Fibroblast of the conjunctiva (primary cell): ENCODE measurements around the gene NOS1AP.
A peak's percentile ranks its signal among the peaks of the same experiment; 100 is the strongest.

ENCODE experiments used
- DNase-seq: peaks from one replicate; pipeline ENCODE4 v3.0.0-alpha.2; 2010; ENCODE audit warnings: low read depth

NOS1AP gene

GRCh38 chr1:162089748-162090147 lies 20.3 kb downstream of the NOS1AP start:
- no peak for DNase-seq

- DNase-seq = no peak
These were observed 20.9 kb downstream of the NOS1AP start for GRCh38 chr1:162090378-162090777.

GRCh38 chr1:162091681-162092524 lies 22.4 kb downstream of the NOS1AP start:
- no peak for DNase-seq

GRCh38 chr1:162093095-162093494 lies 23.6 kb downstream of the NOS1AP start:
- DNase-seq = no peak

- DNase-seq = no peak
These were observed 24.8 kb downstream of the NOS1AP start for GRCh38 chr1:162094271-162094670.

- no peak for DNase-seq
These were observed 25.2 kb downstream of the NOS1AP start for GRCh38 chr1:162094723-162095122.

- DNase-seq = no peak
These were observed 38.4 kb downstream of the NOS1AP start for GRCh38 chr1:162107911-162108310.

- no peak for DNase-seq
These were observed 38.9 kb downstream of the NOS1AP start for GRCh38 chr1:162108426-162108825.

GRCh38 chr1:162110910-162111309 lies 41.4 kb downstream of the NOS1AP start:
- no peak for DNase-seq

- no peak for DNase-seq
These were observed 42.1 kb downstream of the NOS1AP start for GRCh38 chr1:162111572-162111971.

GRCh38 chr1:162113419-162113818 lies 43.9 kb downstream of the NOS1AP start:
- no peak for DNase-seq

GRCh38 chr1:162117039-162117774 lies 47.7 kb downstream of the NOS1AP start:
- DNase-seq = no peak

GRCh38 chr1:162118063-162118462 lies 48.6 kb downstream of the NOS1AP start:
- DNase-seq = no peak

GRCh38 chr1:162128693-162129356 lies 59.3 kb downstream of the NOS1AP start:
- DNase-seq = no peak

GRCh38 chr1:162130308-162130707 lies 60.8 kb downstream of the NOS1AP start:
- DNase-seq = no peak

GRCh38 chr1:162131400-162132321 lies 62.2 kb downstream of the NOS1AP start:
- no peak for DNase-seq

GRCh38 chr1:162133566-162133965 lies 64.1 kb downstream of the NOS1AP start:
- no peak for DNase-seq

GRCh38 chr1:162134646-162135045 lies 65.2 kb downstream of the NOS1AP start:
- no peak for DNase-seq

- no peak for DNase-seq
These were observed 65.8 kb downstream of the NOS1AP start for GRCh38 chr1:162135271-162135775.

- peak; percentile 59 for DNase-seq
These were observed 67.3 kb downstream of the NOS1AP start for GRCh38 chr1:162136760-162137159.

GRCh38 chr1:162137179-162137960 lies 67.9 kb downstream of the NOS1AP start:
- DNase-seq = no peak
